ENCODE data around the gene TELO2. TPM values are rescaled to one million over a fixed set of nuclear protein-coding genes. Genes with fewer than 3 reads are reported as not detected.

TELO2 gene
- total and polyA plus RNA-seq, 2 donors (not counting 3 experiments of a cell fraction or from before 2014, with no cell fraction given) = 30.7 to 61.6 TPM

DNA sequence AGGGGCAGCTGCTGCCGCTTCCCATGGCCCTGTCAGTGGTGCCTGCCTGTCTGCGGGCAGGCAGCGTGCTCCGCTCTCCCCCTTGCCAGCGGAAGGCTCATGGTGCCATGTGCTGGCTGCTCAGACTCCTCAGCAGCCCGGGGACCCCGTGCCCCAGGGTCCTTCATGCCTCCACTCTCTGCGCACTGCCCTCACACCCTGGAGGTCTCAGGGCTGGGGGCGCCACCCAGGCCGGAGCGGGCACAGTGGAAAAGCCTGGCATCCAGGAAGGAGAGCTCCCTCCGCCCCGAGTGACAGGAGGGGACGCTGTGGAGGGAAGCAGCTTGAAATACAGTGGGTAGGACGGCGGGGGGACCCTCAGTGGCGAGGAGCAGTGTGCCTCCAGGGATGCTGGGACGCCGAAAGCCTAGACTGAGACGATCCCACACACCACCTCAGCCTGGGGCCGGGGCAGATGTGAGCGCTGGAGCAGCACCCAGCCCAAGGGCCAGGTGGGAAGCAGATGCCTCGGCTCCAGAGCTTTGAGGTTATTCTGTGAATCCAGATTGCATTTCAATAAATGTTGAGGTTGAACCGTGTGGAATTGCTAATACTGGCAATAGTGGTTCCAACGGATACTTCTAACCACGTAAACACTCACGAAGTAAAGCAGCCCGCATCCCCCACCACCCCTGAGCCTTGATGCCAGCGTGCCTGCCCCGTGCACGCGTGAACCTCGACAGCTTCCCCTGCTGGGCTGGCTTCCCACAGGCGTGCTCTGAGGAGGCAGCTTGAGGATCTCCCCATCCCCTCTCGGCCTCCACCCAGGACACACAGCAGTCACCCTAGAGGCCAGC lies 46.8 kb downstream of the TELO2 start:
- Histone ChIP-seq H3K9ac (replicated peaks; ENCODE audit: extremely low read depth, insufficient read depth, low read length) (no peak overlapping the region), H4K20me1 (replicated peaks; ENCODE audit: control insufficient read depth, extremely low read depth, insufficient read depth, low read length) (no peaks in the 10 kb centered on the region), H3K9me3 (replicated peaks; ENCODE audit: control insufficient read depth, insufficient read depth, low read length) (no peaks in the 10 kb centered on the region), H3K27me3 (ENCODE audit: control insufficient read depth in 2 of 2, insufficient read depth in 2 of 2, low read length in 2 of 2) (no peaks in the 10 kb centered on the region), H3K27ac (ENCODE audit: insufficient read depth, low read depth, low read length) (no peak overlapping the region), H3K4me1 (ENCODE audit: control insufficient read depth, extremely low read depth, insufficient read depth, low read length) (peaks cover 33% of the 10 kb centered on the region), H3K4me2 (ENCODE audit: insufficient read depth, low read length) (no peak overlapping the region), H2AFZ (ENCODE audit: low read depth, low read length) (no peak overlapping the region), H3K79me2 (ENCODE audit: control insufficient read depth, insufficient read depth, low read length) (peaks cover 35% of the 10 kb centered on the region), H3K36me3 (ENCODE audit: control insufficient read depth in 2 of 2, extremely low read depth in 1 of 2, insufficient read depth in 2 of 2, low read length in 2 of 2) (peaks cover 6 to 40% of the 10 kb centered on the region in 2 experiments), H3K4me3 (replicated peaks in 1 of 3; ENCODE audit: insufficient read depth in 1 of 3, low read depth in 1 of 3, low read length in 3 of 3) (no peak overlapping the region), H3K9me1 (replicated peaks; ENCODE audit: control insufficient read depth, extremely low read depth, insufficient read depth, low read length) (no peaks in the 10 kb centered on the region)
- intact Hi-C loops (cut with micrococcal nuclease) (loop anchor here (5.0 kb wide), 1 partner anchor 133 kb away; no protein-coding TSS in a partner anchor), dilution Hi-C loops (cut with MboI; ENCODE audit: extremely low pct_ligation_motif_present, low sequenced_read_pairs) (no loop called here)
- TF ChIP-seq, protein P1, sequence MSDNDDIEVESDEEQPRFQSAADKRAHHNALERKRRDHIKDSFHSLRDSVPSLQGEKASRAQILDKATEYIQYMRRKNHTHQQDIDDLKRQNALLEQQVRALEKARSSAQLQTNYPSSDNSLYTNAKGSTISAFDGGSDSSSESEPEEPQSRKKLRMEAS (IDR thresholded peaks at IDR 0.05; ENCODE audit: insufficient read depth, insufficient read length) = no peak
- TF ChIP-seq POLR2A (IDR thresholded peaks at IDR 0.05; ENCODE audit: low read depth, low read length) (no peak), FOS (IDR thresholded peaks at IDR 0.05; ENCODE audit: borderline replicate concordance, insufficient read depth, low read length) (no peak), GATA2 (IDR thresholded peaks at IDR 0.05; ENCODE audit: insufficient read depth, insufficient read length, low read depth, low read length) (no peak), JUN (IDR thresholded peaks at IDR 0.05; ENCODE audit: borderline replicate concordance, insufficient read depth, insufficient read length, low read depth) (no peak), POLR2AphosphoS5 (IDR thresholded peaks at IDR 0.05; ENCODE audit: insufficient read depth, low read depth, low read length) (no peak), MYC (IDR thresholded peaks at IDR 0.05; ENCODE audit: low read depth, low read length) (no peak), EZH2 (IDR thresholded peaks at IDR 0.05; ENCODE audit: borderline replicate concordance, low read depth, low read length, severe bottlenecking) (no peak)
- TF ChIP-seq, protein P2, sequence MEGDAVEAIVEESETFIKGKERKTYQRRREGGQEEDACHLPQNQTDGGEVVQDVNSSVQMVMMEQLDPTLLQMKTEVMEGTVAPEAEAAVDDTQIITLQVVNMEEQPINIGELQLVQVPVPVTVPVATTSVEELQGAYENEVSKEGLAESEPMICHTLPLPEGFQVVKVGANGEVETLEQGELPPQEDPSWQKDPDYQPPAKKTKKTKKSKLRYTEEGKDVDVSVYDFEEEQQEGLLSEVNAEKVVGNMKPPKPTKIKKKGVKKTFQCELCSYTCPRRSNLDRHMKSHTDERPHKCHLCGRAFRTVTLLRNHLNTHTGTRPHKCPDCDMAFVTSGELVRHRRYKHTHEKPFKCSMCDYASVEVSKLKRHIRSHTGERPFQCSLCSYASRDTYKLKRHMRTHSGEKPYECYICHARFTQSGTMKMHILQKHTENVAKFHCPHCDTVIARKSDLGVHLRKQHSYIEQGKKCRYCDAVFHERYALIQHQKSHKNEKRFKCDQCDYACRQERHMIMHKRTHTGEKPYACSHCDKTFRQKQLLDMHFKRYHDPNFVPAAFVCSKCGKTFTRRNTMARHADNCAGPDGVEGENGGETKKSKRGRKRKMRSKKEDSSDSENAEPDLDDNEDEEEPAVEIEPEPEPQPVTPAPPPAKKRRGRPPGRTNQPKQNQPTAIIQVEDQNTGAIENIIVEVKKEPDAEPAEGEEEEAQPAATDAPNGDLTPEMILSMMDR (IDR thresholded peaks at IDR 0.05; ENCODE audit: extremely low read depth in 1 of 2, insufficient read depth in 1 of 2, low read depth in 1 of 2, low read length in 2 of 2) = no peak
- POLR2A ChIA-PET = no interaction called here
- no peak for DNase-seq (ENCODE audit: low read depth, low spot score)
- CTCF ChIA-PET = interaction anchor here (1.7 to 1.8 kb wide), 2 partner anchors 9 to 46 kb away, joined by 5 to 9 read pairs; no protein-coding TSS in a partner anchor
- no peak for FAIRE-seq
- no TSS peak for BruUV-seq (replicated peaks)

Measured in endothelial cell of umbilical vein (primary cell).